PC-3 (cell line): ENCODE results near the gene HS3ST5. TPM values are rescaled to one million over a fixed set of nuclear protein-coding genes. Genes with fewer than 3 reads are reported as not detected.

Experiments
- ATAC-seq: fragments of 200-7000 bp; cut with Tn5 transposase; 2 replicates; pipeline ENCODE4 v1.9.1; 2020; ENCODE audit warnings: mild to moderate bottlenecking, moderate library complexity
- BruUV-seq: library from RNA; stranded (reverse); fragments of 400-500 nt; replicated peaks from 2 replicates; lab custom pipeline; 2021; lab: Mats Ljungman, UMichigan
- CTCF ChIA-PET: fragments of 300-600 bp; sonication (Branson Sonifier 250); formaldehyde crosslinking; loops from one replicate; lab custom pipeline; 2022; ENCODE audit warnings: antibody characterized with exemption; lab: Charles Lee
- POLR2A ChIA-PET: fragments of 300-600 bp; sonication (Branson Sonifier 250); formaldehyde crosslinking; loops from one replicate; lab custom pipeline; 2022; ENCODE audit warnings: antibody characterized with exemption; ENCODE audit not compliant: unreplicated experiment; lab: Charles Lee
- DNase-seq: peaks from one replicate; pipeline ENCODE4 v3.0.0-alpha.2; 2015
- H2AFZ ChIP-seq: fragments of 300-600 bp; sonication (generic); 2 replicates; pipeline ENCODE4 v1.6.0; 2016; ENCODE audit warnings: antibody characterized with exemption, low read length
- H3F3A ChIP-seq: fragments of 300-600 bp; sonication (generic); one replicate; pipeline ENCODE4 v1.6.0; 2017; ENCODE audit warnings: antibody characterized with exemption, low read length, control low read depth, mild to moderate bottlenecking; ENCODE audit not compliant: unreplicated experiment
- H3K27ac ChIP-seq: fragments of 300-600 bp; sonication (generic); 2 replicates; pipeline ENCODE4 v1.5.1; 2016; ENCODE audit warnings: mild to moderate bottlenecking, low read length
- H3K27me3 ChIP-seq: fragments of 300-600 bp; sonication (generic); 2 replicates; pipeline ENCODE4 v1.6.1; 2016; ENCODE audit warnings: low read length, mixed read lengths
- H3K36me3 ChIP-seq: fragments of 300-600 bp; sonication (generic); 2 replicates; pipeline ENCODE4 v1.6.1; 2016; ENCODE audit warnings: low read depth, mixed run types, low read length, mixed read lengths
- H3K4me1 ChIP-seq: fragments of 300-600 bp; sonication (generic); 2 replicates; pipeline ENCODE4 v1.5.1; 2016; ENCODE audit warnings: low read length; ENCODE audit not compliant: insufficient read depth
- H3K4me2 ChIP-seq: fragments of 300-600 bp; sonication (generic); 2 replicates; pipeline ENCODE4 v1.6.0; 2016; ENCODE audit warnings: low read length
- H3K4me3 ChIP-seq: fragments of 300-600 bp; sonication (generic); 2 replicates; pipeline ENCODE4 v1.5.1; 2016; ENCODE audit warnings: mild to moderate bottlenecking, low read length, mixed read lengths
- H3K79me2 ChIP-seq: fragments of 300-600 bp; sonication (generic); 2 replicates; pipeline ENCODE4 v1.6.1; 2017; ENCODE audit warnings: low read length, mixed read lengths
- H3K9ac ChIP-seq: fragments of 300-600 bp; sonication (generic); 2 replicates; pipeline ENCODE4 v1.6.0; 2016; ENCODE audit warnings: mild to moderate bottlenecking, low read length
- H3K9me2 ChIP-seq: fragments of 300-600 bp; sonication (generic); replicated peaks from 2 replicates; pipeline ENCODE4 v1.6.1; 2016; ENCODE audit warnings: mixed run types, low read length, mixed read lengths
- H3K9me3 ChIP-seq: fragments of 300-600 bp; sonication (generic); 2 replicates; pipeline ENCODE4 v1.6.1; 2016; ENCODE audit warnings: low read length, mixed read lengths
- H4K20me1 ChIP-seq: fragments of 300-600 bp; sonication (generic); 2 replicates; pipeline ENCODE4 v1.6.1; 2016; ENCODE audit warnings: low read length, mixed read lengths
- CTCF ChIP-seq: fragments of 300-600 bp; sonication (generic); conservative IDR thresholded peaks from 2 replicates; pipeline ENCODE4 v1.5.1; 2017; ENCODE audit warnings: antibody characterized with exemption, low read depth, mild to moderate bottlenecking, low read length
- EZH2 ChIP-seq: fragments of 300-600 bp; sonication (generic); IDR thresholded peaks from one replicate; pipeline ENCODE4 v1.6.1; 2017; ENCODE audit warnings: antibody characterized with exemption, mild to moderate bottlenecking, low read length; ENCODE audit not compliant: unreplicated experiment
- EZH2phosphoT487 ChIP-seq: fragments of 300-600 bp; sonication (generic); IDR thresholded peaks from 2 replicates; pipeline ENCODE4 v1.6.1; 2018; ENCODE audit warnings: mild to moderate bottlenecking, antibody characterized with exemption, low read length, borderline replicate concordance
- intact Hi-C: fragments of 100-400 bp; cut with micrococcal nuclease; formaldehyde crosslinking; loops from 2 replicates; pipeline ENCODE4 v1.9.0; 2023
- total RNA-seq: library from RNA; depleted of rRNA; stranded (reverse); fragments of >200 nt; gene quantifications from 2 replicates; pipeline ENCODE4 v1.2.3, GENCODE V29; 2014

The HS3ST5 gene
- total RNA-seq, 1 experiment from 2014 or later: 1.2 TPM

GRCh38 chr6:114310053-114310452, 32.8 kb downstream of the HS3ST5 start:
- Histone ChIP-seq H3K79me2 (no peaks in the 10 kb centered on the region), H3K9me3 (no peaks in the 10 kb centered on the region), H3K9me2 (no peaks in the 10 kb centered on the region), H3K9ac (no peak overlapping the region), H3K36me3 (no peaks in the 10 kb centered on the region), H3K27me3 (no peaks in the 10 kb centered on the region), H3K27ac (no peak overlapping the region), H2AFZ (no peak overlapping the region), H3K4me1 (no peaks in the 10 kb centered on the region), H3K4me3 (no peak overlapping the region), H3F3A (no peaks in the 10 kb centered on the region), H4K20me1 (no peaks in the 10 kb centered on the region), H3K4me2 (no peak overlapping the region)
- POLR2A ChIA-PET: no interaction called here
- BruUV-seq: no TSS peak
- DNase-seq (no peak), ATAC-seq (no peak)
- CTCF ChIA-PET: no interaction called here
- intact Hi-C loops: no loop called here
- no peak for TF ChIP-seq EZH2phosphoT487
- no peak for TF ChIP-seq EZH2
- TF ChIP-seq CTCF: no peak

- Histone ChIP-seq H3K9ac (no peak overlapping the region), H3K27ac (no peak overlapping the region), H3K9me3 (no peaks in the 10 kb centered on the region), H4K20me1 (no peaks in the 10 kb centered on the region), H3K9me2 (no peaks in the 10 kb centered on the region), H3K4me2 (no peak overlapping the region), H2AFZ (no peak overlapping the region), H3K4me1 (no peaks in the 10 kb centered on the region; the same call in 1 of the 2 replicates), H3K4me3 (no peak overlapping the region), H3K36me3 (no peaks in the 10 kb centered on the region), H3K79me2 (no peaks in the 10 kb centered on the region), H3F3A (no peaks in the 10 kb centered on the region), H3K27me3 (no peaks in the 10 kb centered on the region)
- peak; percentile 64 for DNase-seq
- BruUV-seq: no TSS peak
- ChIA-PET POLR2A (interaction anchor here (0.5 kb wide), 1 partner anchor 220 kb away, joined by 6 read pairs; no protein-coding TSS in a partner anchor), CTCF (interaction anchor here (0.5 to 1.1 kb wide), 4 partner anchors 12 to 373 kb away, joined by 3 to 6 read pairs (median 3); no protein-coding TSS in a partner anchor)
- peak; percentile 59 for ATAC-seq
- intact Hi-C loops: loop anchor here (1.0 to 5.0 kb wide), 3 partner anchors 132 to 309 kb away; no protein-coding TSS in a partner anchor
- TF ChIP-seq CTCF (peak; percentile 65), EZH2 (no peak)
Measured at GRCh38 chr6:114304304-114304887, 38.4 kb downstream of the HS3ST5 start.

GRCh38 chr6:114301596-114302219, 41.1 kb downstream of the HS3ST5 start:
- Histone ChIP-seq H3K36me3 (no peaks in the 10 kb centered on the region), H3F3A (no peaks in the 10 kb centered on the region), H3K79me2 (no peaks in the 10 kb centered on the region), H2AFZ (no peak overlapping the region), H4K20me1 (no peaks in the 10 kb centered on the region), H3K4me1 (no peaks in the 10 kb centered on the region; the same call in 1 of the 2 replicates), H3K27me3 (no peaks in the 10 kb centered on the region), H3K27ac (no peak overlapping the region), H3K9ac (no peak overlapping the region), H3K9me2 (no peaks in the 10 kb centered on the region), H3K4me3 (no peak overlapping the region), H3K9me3 (no peaks in the 10 kb centered on the region), H3K4me2 (no peak overlapping the region)
- intact Hi-C loops: loop anchor here (5.0 kb wide), 1 partner anchor 129 kb away; no protein-coding TSS in a partner anchor
- BruUV-seq: no TSS peak
- peak; percentile 3 for DNase-seq
- POLR2A ChIA-PET: no interaction called here
- peak; percentile 46 for ATAC-seq
- CTCF ChIA-PET: no interaction called here
- TF ChIP-seq EZH2: no peak
- TF ChIP-seq CTCF: no peak
- TF ChIP-seq EZH2phosphoT487: no peak
